Immature natural killer cell (primary cell): ENCODE measurements around the gene PAX7. TPM values are rescaled to one million over a fixed set of nuclear protein-coding genes. Genes with fewer than 3 reads are reported as not detected.
"Not testable (repeated sequence)": the region's sequence is repeated elsewhere in the genome, so short reads cannot be mapped to it uniquely, and the experiment has no call there.

Experiments used
- DNase-seq, 3 donors: peaks; one replicate each; pipeline ENCODE4 v3.0.0; 2022; ENCODE audit warnings: mixed read lengths in 1 of 3
- H3K27ac Mint-ChIP-seq, 6 donors: one replicate each; pipeline ENCODE4 v1.8.0; 2020; ENCODE audit warnings: mixed read lengths in 6 of 6, mild to moderate bottlenecking in 5 of 6, inconsistent platforms in 4 of 6, moderate library complexity in 3 of 6
- H3K27me3 Mint-ChIP-seq, 3 donors: one replicate each; pipeline ENCODE4 v1.8.0; 2020 to 2021; ENCODE audit warnings: low read depth in 3 of 3, mild to moderate bottlenecking in 3 of 3, mixed read lengths in 3 of 3, moderate library complexity in 3 of 3, inconsistent platforms in 1 of 3
- H3K36me3 Mint-ChIP-seq, 3 donors: one replicate each; pipeline ENCODE4 v1.8.0; 2020; ENCODE audit warnings: mixed read lengths in 3 of 3, inconsistent platforms in 2 of 3, mild to moderate bottlenecking in 2 of 3
- H3K4me1 Mint-ChIP-seq, 2 donors: one replicate each; pipeline ENCODE4 v1.8.0; 2020; ENCODE audit warnings: inconsistent platforms in 2 of 2, mild to moderate bottlenecking in 2 of 2, mixed read lengths in 2 of 2, moderate library complexity in 1 of 2
- H3K4me3 Mint-ChIP-seq, 5 donors: one replicate each; pipeline ENCODE4 v1.8.0; 2020; ENCODE audit warnings: mild to moderate bottlenecking in 5 of 5, mixed read lengths in 5 of 5, inconsistent platforms in 3 of 5, moderate library complexity in 3 of 5
- H3K9me3 Mint-ChIP-seq, 6 donors: one replicate each; pipeline ENCODE4 v1.8.0; 2020; ENCODE audit warnings: mild to moderate bottlenecking in 6 of 6, mixed read lengths in 6 of 6, inconsistent platforms in 4 of 6, moderate library complexity in 3 of 6
- polyA plus RNA-seq, 3 donors: library from polyadenylated mRNA; unstranded; fragments of 300-500 nt; fragmentation: Illumina TruSeq; gene quantifications; one replicate each; pipeline ENCODE4 v1.2.3, GENCODE V29; 2021

Gene PAX7
- polyA plus RNA-seq, 3 donors from 2014 or later = not detected

DNA sequence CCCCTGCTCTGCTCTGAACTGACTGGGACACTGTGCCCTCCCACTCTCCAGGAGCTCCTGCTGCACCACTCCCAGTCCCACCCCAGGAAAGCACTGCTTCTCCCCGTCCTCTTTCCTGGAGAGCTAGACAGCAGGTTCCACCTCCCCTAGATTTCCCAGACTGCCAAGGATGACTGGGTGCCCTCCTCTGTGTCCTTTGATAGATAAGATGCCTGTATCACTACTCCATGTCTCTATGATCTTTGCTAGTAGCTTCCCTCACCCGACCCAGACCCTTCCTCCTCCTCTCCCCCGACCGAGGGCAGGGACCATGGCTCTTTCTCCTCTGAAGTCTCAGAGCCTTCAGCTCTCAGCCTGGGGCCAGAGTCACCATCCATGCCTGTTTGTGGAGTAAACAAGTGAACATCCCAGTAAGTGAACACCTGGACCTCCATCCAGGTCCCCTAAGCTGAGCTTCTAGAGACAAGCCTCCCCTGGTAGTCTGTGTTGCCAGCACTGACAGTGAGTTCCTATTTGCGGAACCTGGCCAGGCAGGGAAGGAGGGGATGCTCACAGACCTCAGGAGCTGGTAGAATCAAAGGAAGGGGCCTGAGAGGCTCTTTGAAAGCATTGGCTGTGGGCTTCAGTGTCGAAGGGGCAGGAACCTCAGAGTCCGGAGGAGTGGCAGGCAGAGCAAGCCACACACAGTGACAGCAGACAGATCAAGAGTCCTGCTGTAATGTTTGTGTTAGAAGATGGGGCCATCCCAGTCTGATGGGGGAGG, 104.0 kb downstream of the PAX7 start:
- peaks cover 2 to 14% (median 8%) of the 10 kb centered on the region in 3 donors for H3K27me3 Mint-ChIP-seq
- no peaks in the 10 kb centered on the region for H3K9me3 Mint-ChIP-seq
- no peak for DNase-seq
- no peak overlapping the region for H3K27ac Mint-ChIP-seq
- no peak overlapping the region for H3K4me3 Mint-ChIP-seq
- no peaks in the 10 kb centered on the region for H3K36me3 Mint-ChIP-seq
- H3K4me1 Mint-ChIP-seq = no peaks in the 10 kb centered on the region

DNA sequence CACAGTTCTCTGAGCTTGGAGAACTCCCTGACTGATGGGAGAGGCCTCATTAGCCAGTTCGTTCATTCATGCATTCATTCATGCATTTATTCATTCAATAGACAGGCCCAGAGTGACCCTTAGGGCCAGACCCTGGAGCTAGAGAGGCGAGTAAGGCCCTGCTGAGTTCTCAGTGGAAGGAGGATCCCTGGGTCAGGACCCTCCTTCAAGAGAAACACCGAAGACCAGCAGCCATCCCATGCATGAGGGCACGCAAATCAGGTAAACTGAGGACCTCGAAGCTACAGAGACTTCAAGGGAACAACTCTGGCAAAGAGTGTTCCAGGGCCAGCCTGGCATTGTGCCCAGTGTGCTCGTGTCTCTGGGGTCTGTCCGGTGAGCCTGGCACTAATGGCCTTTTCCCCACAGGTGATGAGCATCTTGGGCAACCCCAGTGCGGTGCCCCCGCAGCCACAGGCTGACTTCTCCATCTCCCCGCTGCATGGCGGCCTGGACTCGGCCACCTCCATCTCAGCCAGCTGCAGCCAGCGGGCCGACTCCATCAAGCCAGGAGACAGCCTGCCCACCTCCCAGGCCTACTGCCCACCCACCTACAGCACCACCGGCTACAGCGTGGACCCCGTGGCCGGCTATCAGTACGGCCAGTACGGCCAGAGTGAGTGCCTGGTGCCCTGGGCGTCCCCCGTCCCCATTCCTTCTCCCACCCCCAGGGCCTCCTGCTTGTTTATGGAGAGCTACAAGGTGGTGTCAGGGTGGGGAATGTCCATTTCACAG, 104.8 kb downstream of the PAX7 start:
- Mint-ChIP-seq H3K4me3 (no peak overlapping the region), H3K27ac (no peak overlapping the region)

DNA sequence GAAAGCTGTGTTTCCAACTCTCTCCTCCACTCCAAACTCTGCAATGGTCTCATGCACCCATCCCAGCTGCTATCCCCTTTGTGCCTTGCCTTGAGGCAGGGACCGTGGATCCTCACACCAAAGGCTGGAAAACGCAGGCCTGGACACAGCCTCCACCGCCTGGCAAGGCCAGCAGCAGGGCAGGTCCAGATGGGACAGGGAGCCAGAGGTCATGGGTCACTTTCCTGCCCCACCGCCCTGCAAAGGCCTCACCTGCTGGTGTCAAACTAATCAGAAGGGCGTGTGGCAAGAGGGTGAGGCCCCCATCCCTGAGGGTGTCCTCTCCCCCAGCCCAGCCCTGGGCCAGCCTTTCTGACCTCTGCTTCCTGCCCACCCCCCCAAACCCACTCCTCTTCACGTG, 106.3 kb downstream of the PAX7 start:
- DNase-seq = no peak

More for the DNA sequence above, 104.8 kb downstream of the PAX7 start:
- Mint-ChIP-seq H3K9me3 (no peaks in the 10 kb centered on the region), H3K36me3 (no peaks in the 10 kb centered on the region), H3K4me1 (no peaks in the 10 kb centered on the region), H3K27me3 (peaks cover 2 to 14% (median 4%) of the 10 kb centered on the region in 3 donors)
- DNase-seq = no peak

DNA sequence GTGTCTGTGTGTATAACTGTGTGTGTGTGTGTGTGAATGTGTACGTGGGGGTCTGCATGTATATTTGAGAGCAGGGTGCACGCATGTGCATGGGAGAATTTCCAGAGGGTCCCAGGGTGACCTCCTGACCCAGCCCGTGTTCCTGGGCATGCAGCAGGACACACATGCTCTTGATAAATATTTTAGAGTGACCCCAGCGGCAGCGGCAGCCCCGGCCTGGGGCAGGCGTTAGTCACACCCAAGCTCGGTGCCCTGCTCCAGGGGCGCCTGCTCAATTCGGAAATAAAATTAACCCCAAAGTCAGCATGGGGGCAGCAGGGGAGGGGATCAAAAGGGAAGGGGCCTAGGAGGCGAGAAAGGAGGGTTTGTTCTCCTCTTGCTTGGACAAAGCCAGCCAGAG, 107.5 kb downstream of the PAX7 start:
- H3K36me3 Mint-ChIP-seq = no peaks in the 10 kb centered on the region
- no peaks in the 10 kb centered on the region for H3K9me3 Mint-ChIP-seq
- H3K27ac Mint-ChIP-seq = no peak overlapping the region
- no peak for DNase-seq
- no peak overlapping the region for H3K4me3 Mint-ChIP-seq
- H3K4me1 Mint-ChIP-seq = no peaks in the 10 kb centered on the region
- peaks cover 2 to 10% (median 6%) of the 10 kb centered on the region in 3 donors for H3K27me3 Mint-ChIP-seq

More for the DNA sequence above, 106.3 kb downstream of the PAX7 start:
- no peak overlapping the region for H3K27ac Mint-ChIP-seq
- H3K4me3 Mint-ChIP-seq = no peak overlapping the region
- H3K36me3 Mint-ChIP-seq = no peaks in the 10 kb centered on the region
- H3K27me3 Mint-ChIP-seq = peaks cover 2 to 14% (median 7%) of the 10 kb centered on the region in 3 donors
- H3K4me1 Mint-ChIP-seq = no peaks in the 10 kb centered on the region
- H3K9me3 Mint-ChIP-seq = no peaks in the 10 kb centered on the region

DNA sequence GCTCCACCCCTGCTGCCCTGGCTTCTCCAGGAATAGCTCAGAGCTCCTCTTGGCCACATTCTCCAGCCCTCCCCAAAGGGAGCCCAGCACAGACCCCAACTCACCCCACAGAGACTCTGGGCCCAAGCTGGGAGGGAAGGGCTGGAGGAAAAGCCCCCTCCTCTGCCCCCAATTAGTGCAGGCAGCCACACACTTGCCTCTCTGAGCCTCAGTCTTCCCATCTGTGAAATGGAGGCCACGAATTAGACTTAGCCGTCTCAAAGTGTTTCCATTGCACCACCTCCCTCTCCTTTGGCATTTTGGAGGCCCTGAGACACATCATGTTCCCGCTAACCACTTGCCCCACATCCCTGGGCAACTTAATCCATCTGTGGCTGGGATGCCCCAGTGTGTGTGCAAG, 108.0 kb downstream of the PAX7 start:
- Mint-ChIP-seq H3K27me3 (peaks cover 2 to 8% (median 6%) of the 10 kb centered on the region in 3 donors), H3K27ac (no peak overlapping the region), H3K36me3 (no peaks in the 10 kb centered on the region), H3K4me3 (no peak overlapping the region), H3K4me1 (no peaks in the 10 kb centered on the region), H3K9me3 (no peaks in the 10 kb centered on the region)
- DNase-seq = no peak

DNA sequence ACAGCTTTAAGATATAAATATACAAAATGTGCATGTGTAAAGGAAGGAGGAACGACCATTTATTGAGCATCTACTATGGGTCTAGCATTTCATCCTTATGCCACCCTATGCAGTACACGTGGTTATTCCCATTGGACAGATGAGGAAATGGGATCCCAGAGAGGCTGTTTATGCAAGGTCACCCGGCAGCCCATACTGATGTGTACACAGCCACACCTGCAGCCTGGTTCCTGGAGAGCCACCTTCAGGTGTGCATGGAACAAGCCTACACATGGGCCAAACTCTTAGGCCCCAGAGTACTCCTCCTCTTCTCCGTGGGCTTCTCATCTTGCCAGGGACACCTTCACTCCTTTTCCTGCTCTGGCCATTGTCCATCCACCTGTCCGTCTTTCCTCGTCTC, 108.8 kb downstream of the PAX7 start:
- H3K36me3 Mint-ChIP-seq = peaks cover 0 to 3% (median 0%) of the 10 kb centered on the region in 3 donors
- no peaks in the 10 kb centered on the region for H3K9me3 Mint-ChIP-seq
- DNase-seq = no peak
- H3K4me3 Mint-ChIP-seq = no peak overlapping the region
- no peaks in the 10 kb centered on the region for H3K4me1 Mint-ChIP-seq
- H3K27me3 Mint-ChIP-seq = peaks cover 2 to 8% (median 6%) of the 10 kb centered on the region in 3 donors
- no peak overlapping the region for H3K27ac Mint-ChIP-seq

DNA sequence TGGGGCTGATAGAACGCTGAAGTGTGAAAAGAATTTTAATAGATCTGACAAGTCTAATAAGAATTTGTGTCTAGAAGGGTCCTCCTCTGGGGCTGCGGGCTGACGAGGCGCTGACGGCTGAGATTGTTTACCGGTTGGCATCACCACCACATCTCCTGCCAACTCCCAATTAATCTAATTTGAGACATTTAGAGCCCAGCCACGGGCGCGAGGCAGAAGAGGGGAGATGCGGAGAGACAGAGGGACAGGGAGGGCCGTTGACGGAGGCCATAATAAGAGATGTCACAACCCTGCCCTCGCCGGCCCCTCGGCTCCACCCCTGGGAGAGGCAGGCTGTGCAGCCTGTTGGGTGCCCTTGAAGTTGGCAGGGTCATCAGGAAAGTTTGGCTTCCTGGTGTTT, 109.3 kb downstream of the PAX7 start:
- peaks cover 0 to 3% (median 0%) of the 10 kb centered on the region in 3 donors for H3K36me3 Mint-ChIP-seq

DNA sequence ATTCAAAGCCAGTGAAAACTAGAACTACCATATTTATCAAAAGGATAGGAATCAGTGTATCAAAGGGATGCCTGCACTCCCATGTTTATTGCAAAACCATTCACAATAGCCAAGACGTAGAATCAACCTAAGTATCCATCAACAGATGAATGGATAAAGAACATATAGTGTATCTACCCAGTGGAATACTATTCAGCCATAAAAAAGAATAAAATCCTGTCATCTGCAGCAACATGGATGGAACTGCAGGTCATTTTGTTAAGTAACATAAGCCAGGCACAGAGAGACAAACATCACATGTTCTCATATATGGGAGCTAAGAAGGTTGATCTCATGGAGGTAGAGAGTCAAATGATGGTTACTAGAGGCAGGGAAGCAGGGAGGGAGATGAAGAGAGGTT, 110.0 kb downstream of the PAX7 start:
- Mint-ChIP-seq H3K27ac (no peak overlapping the region), H3K4me1 (no peaks in the 10 kb centered on the region), H3K9me3 (no peaks in the 10 kb centered on the region), H3K36me3 (peaks cover 0 to 3% (median 0%) of the 10 kb centered on the region in 3 donors), H3K4me3 (no peak overlapping the region), H3K27me3 (peaks cover 2 to 6% (median 4%) of the 10 kb centered on the region in 3 donors)
- no peak for DNase-seq

More for the DNA sequence above, 109.3 kb downstream of the PAX7 start:
- Mint-ChIP-seq H3K9me3 (no peaks in the 10 kb centered on the region), H3K4me3 (no peak overlapping the region), H3K27me3 (peaks cover 2 to 6% (median 4%) of the 10 kb centered on the region in 3 donors), H3K4me1 (no peaks in the 10 kb centered on the region), H3K27ac (no peak overlapping the region)
- DNase-seq = no peak

DNA sequence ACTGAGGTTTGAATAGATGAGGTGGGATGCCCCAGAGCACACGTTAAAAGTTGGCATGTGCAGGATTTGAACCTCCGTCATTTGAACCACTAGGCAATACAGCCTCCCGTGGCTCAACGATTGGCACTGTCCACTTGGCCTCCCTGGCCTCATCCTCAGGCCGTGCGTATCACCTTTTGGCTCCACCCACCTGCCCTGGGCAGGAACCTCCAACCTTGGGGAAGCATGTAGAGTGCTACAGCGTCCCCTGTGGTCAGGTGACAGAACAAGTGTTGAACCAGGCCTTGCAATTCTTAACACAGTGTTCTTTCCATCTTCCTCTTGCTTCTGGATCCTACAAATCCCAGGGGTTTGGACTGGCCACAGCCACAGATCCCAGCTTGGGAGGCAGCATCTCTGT, 112.6 kb downstream of the PAX7 start:
- Mint-ChIP-seq H3K27me3 (peaks cover 3 to 6% (median 4%) of the 10 kb centered on the region in 3 donors), H3K4me1 (no peaks in the 10 kb centered on the region), H3K9me3 (no peaks in the 10 kb centered on the region), H3K36me3 (peaks cover 0 to 3% (median 0%) of the 10 kb centered on the region in 3 donors), H3K27ac (no peak overlapping the region), H3K4me3 (no peak overlapping the region)
- DNase-seq = no peak

DNA sequence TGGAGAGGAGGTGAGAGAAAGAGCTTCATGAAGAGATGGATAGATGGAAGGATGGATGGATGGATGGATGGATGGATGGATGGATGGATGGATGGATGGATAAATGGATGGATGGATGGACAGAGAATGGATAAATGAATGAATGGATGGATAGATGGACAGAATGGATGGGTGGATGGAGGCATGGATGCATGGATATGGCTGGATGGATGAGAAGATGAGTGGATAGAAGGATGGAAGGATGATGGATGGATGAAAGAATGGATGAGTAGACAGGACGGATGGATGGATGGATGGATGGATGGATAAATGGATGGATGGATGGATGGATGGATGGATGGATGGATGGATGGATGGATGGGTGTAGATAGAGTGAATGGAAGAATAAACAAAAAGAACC, 113.7 kb downstream of the PAX7 start:
- DNase-seq, H3K27ac Mint-ChIP-seq, H3K27me3 Mint-ChIP-seq, H3K9me3 Mint-ChIP-seq, H3K36me3 Mint-ChIP-seq, H3K4me3 Mint-ChIP-seq, H3K4me1 Mint-ChIP-seq: not testable (repeated sequence)

DNA sequence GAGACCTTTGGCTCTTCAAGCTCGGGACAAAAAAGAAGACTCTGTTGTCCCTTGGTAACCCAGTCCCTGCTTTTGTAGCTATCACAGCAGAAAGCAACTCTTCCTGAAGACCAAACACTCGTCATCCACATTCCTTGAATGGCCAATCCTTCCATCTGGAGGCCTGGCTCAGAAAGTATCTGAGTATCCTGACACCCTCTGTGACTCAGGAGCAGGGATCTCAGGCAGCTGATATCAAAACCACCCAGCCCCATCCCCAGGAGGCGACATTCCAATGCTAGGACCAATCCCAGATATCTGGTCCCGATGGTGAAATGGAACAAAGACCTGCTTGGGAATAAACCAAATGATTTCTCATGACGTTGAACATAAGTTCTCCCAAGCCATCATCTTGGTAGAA, 116.3 kb downstream of the PAX7 start:
- no peak for DNase-seq
- no peaks in the 10 kb centered on the region for H3K9me3 Mint-ChIP-seq
- no peak overlapping the region for H3K4me3 Mint-ChIP-seq
- peaks cover 1 to 3% (median 3%) of the 10 kb centered on the region in 3 donors for H3K27me3 Mint-ChIP-seq
- no peak overlapping the region for H3K27ac Mint-ChIP-seq
- H3K36me3 Mint-ChIP-seq = peaks cover 0 to 3% (median 0%) of the 10 kb centered on the region in 3 donors
- H3K4me1 Mint-ChIP-seq = no peaks in the 10 kb centered on the region

DNA sequence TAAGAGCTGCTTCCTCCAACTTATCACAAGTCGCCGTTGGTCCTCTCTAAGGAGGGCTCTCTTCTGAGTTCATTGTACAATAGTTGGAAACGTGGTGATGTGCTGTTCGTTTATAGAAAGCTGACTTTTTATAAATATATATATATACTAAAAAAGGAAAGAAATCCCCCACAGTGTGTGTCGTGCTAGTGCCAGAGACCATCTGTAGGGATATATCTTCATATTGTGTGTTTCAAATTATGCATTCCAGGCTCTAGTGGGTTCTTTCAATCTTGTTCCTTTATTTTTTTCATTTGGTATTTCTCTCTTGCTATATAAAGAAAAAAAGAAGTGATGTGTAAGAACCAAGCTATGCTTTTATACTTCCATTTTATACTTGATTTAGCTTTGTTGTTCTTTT, 117.0 kb downstream of the PAX7 start:
- Mint-ChIP-seq H3K27ac (no peak overlapping the region), H3K27me3 (peaks cover 1 to 3% (median 3%) of the 10 kb centered on the region in 3 donors), H3K9me3 (no peaks in the 10 kb centered on the region), H3K4me3 (no peak overlapping the region), H3K36me3 (peaks cover 0 to 3% (median 0%) of the 10 kb centered on the region in 3 donors), H3K4me1 (no peaks in the 10 kb centered on the region)
- DNase-seq = no peak

DNA sequence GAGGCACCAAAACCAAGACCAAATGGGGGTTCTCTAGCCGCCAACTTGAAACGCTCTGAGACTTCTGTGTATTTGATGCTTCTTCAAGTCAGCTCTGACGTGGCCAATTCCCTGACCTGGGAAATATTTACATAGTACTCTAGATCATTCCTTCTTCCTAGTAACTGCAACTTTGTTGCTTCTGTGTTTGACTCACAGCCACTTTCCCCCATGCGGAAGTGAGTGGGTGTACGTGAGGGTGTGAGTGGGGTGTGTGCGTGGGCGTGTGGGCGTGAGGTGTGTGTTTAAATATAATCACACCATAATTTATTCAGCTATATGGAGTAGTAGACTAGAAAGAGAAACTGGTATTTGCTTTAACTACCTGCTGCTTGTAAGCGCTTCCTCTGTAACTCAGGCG, 117.8 kb downstream of the PAX7 start:
- H3K27ac Mint-ChIP-seq = no peak overlapping the region
- DNase-seq = no peak
- no peak overlapping the region for H3K4me3 Mint-ChIP-seq
- H3K36me3 Mint-ChIP-seq = peaks cover 0 to 3% (median 0%) of the 10 kb centered on the region in 3 donors
- no peaks in the 10 kb centered on the region for H3K4me1 Mint-ChIP-seq
- no peaks in the 10 kb centered on the region for H3K9me3 Mint-ChIP-seq
- H3K27me3 Mint-ChIP-seq = peaks cover 1 to 6% (median 3%) of the 10 kb centered on the region in 3 donors

DNA sequence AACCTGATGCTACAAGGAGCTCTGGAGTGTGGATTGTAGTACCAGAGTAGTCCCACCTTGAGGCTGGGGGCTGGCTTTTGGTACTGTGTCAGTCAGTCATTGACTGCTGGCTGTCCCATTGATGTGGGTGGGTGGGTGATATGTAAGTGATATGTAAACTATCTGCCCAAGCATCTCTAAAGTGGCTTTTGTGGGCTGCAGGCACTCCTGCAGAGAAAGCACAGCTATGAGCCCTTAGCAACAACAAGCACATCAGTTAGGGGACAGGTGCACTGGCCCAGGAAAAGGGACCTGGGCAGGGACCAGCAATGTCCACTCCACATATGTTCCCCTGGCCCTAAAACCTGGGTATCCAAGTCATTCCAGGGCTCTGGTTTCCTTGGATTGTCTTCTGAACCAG, 118.9 kb downstream of the PAX7 start:
- H3K36me3 Mint-ChIP-seq = no peaks in the 10 kb centered on the region
- DNase-seq = no peak
- H3K4me1 Mint-ChIP-seq = no peaks in the 10 kb centered on the region
- no peak overlapping the region for H3K27ac Mint-ChIP-seq
- H3K27me3 Mint-ChIP-seq = peaks cover 4 to 6% (median 6%) of the 10 kb centered on the region in 3 donors
- H3K9me3 Mint-ChIP-seq = peaks cover 0 to 8% (median 0%) of the 10 kb centered on the region in 6 donors
- no peak overlapping the region for H3K4me3 Mint-ChIP-seq
